ENCODE measurements around the gene TRRAP.

Gene TRRAP

DNA sequence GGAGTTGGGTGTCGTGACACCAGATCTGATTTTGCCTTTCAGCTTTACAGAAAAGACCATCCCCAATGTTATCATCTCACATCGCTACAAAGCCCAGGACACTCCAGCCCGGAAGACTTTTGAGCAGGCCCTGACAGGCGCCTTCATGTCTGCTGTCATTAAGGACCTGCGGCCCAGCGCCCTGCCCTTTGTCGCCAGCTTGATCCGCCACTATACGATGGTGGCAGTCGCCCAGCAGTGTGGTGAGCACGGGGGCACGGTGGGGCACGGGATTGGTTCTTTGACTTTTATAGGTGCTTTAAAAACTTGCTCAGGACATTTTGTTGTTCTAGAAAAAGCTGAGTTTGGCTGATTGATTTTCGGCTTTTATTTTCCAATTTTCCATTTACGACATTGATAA, 48.8 kb downstream of the TRRAP start:
- Mint-ChIP-seq H3K27me3 (ENCODE audit: low read depth) (no peaks in the 10 kb centered on the region), H3K27ac (no peak overlapping the region), H3K4me3 (no peak overlapping the region), H3K36me3 (ENCODE audit: low read depth) (peaks cover 76% of the 10 kb centered on the region), H3K9me3 (no peaks in the 10 kb centered on the region), H3K4me1 (no peaks in the 10 kb centered on the region)
- TF ChIP-seq, protein P1, sequence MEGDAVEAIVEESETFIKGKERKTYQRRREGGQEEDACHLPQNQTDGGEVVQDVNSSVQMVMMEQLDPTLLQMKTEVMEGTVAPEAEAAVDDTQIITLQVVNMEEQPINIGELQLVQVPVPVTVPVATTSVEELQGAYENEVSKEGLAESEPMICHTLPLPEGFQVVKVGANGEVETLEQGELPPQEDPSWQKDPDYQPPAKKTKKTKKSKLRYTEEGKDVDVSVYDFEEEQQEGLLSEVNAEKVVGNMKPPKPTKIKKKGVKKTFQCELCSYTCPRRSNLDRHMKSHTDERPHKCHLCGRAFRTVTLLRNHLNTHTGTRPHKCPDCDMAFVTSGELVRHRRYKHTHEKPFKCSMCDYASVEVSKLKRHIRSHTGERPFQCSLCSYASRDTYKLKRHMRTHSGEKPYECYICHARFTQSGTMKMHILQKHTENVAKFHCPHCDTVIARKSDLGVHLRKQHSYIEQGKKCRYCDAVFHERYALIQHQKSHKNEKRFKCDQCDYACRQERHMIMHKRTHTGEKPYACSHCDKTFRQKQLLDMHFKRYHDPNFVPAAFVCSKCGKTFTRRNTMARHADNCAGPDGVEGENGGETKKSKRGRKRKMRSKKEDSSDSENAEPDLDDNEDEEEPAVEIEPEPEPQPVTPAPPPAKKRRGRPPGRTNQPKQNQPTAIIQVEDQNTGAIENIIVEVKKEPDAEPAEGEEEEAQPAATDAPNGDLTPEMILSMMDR (IDR thresholded peaks at IDR 0.05; ENCODE audit: unreplicated experiment in 3 of 3) = no peak

DNA sequence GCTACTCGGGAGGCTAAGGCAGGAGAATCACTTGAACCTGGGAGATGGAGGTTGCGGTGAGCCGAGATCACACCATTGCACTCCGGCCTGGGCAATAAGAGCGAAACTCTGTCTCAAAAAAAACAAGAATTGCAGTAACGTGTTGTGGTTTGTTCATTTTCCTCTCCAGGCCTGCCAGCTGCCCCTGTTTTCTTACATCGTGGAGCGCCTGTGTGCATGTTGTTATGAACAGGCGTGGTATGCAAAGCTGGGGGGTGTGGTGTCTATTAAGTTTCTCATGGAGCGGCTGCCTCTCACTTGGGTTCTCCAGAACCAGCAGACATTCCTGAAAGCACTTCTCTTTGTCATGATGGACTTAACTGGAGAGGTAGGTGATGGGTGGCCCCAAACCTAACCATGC, 52.1 kb downstream of the TRRAP start:
- H3K27ac Mint-ChIP-seq = no peak overlapping the region
- H3K27me3 Mint-ChIP-seq (ENCODE audit: low read depth) = no peaks in the 10 kb centered on the region
- H3K36me3 Mint-ChIP-seq (ENCODE audit: low read depth) = peaks cover 74% of the 10 kb centered on the region

DNA sequence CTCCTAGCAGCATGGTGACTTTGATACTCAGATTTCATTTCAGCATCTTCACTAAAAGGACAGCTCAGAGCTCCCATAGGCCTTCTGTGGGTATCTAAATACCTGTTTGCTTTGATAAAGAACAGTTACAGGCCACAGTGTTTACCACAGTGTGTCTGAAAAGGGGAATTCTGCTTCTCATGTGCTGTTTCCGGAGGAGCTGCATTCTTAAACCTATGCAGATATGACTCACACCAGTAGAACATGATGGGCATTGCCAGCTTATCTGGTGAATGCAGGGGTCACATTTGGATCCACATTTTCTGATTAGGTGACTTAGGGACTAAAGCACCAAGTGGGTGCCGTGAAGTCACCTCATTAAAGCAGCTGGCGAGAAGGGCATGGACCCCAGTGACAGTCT, 52.6 kb downstream of the TRRAP start:
- H3K27ac Mint-ChIP-seq = no peak overlapping the region
- H3K36me3 Mint-ChIP-seq (ENCODE audit: low read depth) = peaks cover 74% of the 10 kb centered on the region
- H3K9me3 Mint-ChIP-seq = no peaks in the 10 kb centered on the region
- TF ChIP-seq, protein P1 (IDR thresholded peaks at IDR 0.05; ENCODE audit: unreplicated experiment in 3 of 3) = no peak
- peaks cover 17% of the 10 kb centered on the region for H3K4me1 Mint-ChIP-seq
- H3K27me3 Mint-ChIP-seq (ENCODE audit: low read depth) = no peaks in the 10 kb centered on the region
- H3K4me3 Mint-ChIP-seq = no peak overlapping the region

More for the DNA sequence above, 52.1 kb downstream of the TRRAP start:
- Mint-ChIP-seq H3K9me3 (no peaks in the 10 kb centered on the region), H3K4me1 (peaks cover 12% of the 10 kb centered on the region), H3K4me3 (no peak overlapping the region)
- TF ChIP-seq, protein P1 (IDR thresholded peaks at IDR 0.05; ENCODE audit: unreplicated experiment in 3 of 3) = no peak

DNA sequence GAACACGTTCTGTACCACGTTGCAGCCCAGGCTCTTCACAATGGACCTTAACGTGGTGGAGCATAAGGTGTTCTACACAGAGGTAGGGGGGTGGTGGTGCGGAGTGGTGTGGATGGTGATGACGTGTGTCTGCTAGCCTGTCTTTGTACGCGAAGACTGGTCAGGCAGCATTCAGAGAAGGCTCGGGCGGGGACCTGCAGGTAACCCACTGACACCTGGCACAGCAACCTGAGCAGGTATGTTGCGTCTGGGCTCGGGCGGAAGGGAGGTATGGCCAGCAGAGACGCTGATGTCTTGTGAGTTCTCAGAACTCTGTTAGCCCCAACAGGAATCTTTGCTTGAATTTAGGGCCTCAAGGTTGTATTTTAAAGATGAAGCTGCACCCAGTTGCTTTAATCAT, 55.0 kb downstream of the TRRAP start:
- H3K9me3 Mint-ChIP-seq = no peaks in the 10 kb centered on the region
- H3K36me3 Mint-ChIP-seq (ENCODE audit: low read depth) = peaks cover 70% of the 10 kb centered on the region
- H3K27ac Mint-ChIP-seq = no peak overlapping the region
- no peak overlapping the region for H3K4me3 Mint-ChIP-seq
- peaks cover 23% of the 10 kb centered on the region for H3K4me1 Mint-ChIP-seq
- H3K27me3 Mint-ChIP-seq (ENCODE audit: low read depth) = no peaks in the 10 kb centered on the region
- TF ChIP-seq, protein P1 (IDR thresholded peaks at IDR 0.05; ENCODE audit: unreplicated experiment in 3 of 3) = no peak

DNA sequence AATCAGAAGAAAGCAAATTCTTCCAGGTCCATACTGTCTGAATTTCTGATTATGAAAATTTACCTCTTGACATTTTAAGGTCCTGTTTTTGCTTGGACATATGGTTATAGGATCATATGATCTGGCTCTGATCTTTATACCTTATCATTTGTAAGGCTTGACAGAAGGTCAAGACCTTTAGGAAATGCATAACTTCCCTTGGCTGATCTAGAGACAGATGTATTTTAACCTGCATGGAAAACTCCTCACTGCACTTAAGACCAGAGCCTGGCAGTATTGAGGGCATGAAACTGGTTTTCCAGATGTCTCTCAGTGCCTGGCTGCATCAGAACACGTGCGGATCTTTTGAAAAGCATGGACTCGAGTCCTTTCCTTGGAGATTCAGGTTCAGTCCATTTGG, 55.9 kb downstream of the TRRAP start:
- peak overlapping the region in 2 of 3 experiments; percentile 22 to 54 for H3K27ac Mint-ChIP-seq
- peaks cover 77% of the 10 kb centered on the region for H3K36me3 Mint-ChIP-seq (ENCODE audit: low read depth)
- no peak overlapping the region for H3K4me3 Mint-ChIP-seq
- no peaks in the 10 kb centered on the region for H3K27me3 Mint-ChIP-seq (ENCODE audit: low read depth)
- H3K4me1 Mint-ChIP-seq = peaks cover 23% of the 10 kb centered on the region
- H3K9me3 Mint-ChIP-seq = no peaks in the 10 kb centered on the region
- TF ChIP-seq, protein P1 (IDR thresholded peaks at IDR 0.05; ENCODE audit: unreplicated experiment in 3 of 3) = no peak

DNA sequence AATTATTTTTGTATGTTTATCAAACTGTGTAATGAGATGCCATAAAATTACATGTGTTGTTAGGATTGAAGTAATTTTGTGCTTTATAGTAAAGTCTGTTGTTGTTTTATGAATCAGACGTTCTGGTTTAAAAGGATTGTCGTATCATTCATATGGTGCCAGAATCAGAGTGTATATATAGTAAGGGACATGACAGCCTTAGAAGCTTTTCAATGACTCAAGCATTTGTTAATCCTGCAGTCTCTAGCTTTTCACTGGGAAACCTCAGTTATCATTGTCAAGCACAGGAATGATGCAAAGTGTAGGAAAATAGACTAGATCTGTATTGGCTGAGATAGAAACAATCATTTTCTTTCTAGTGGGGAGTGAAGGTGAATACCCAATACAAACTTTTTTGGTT, 57.5 kb downstream of the TRRAP start:
- Mint-ChIP-seq H3K4me3 (peak overlapping the region in 1 of 3 experiments; percentile 11), H3K36me3 (ENCODE audit: low read depth) (peaks cover 74% of the 10 kb centered on the region), H3K27me3 (ENCODE audit: low read depth) (no peaks in the 10 kb centered on the region), H3K9me3 (no peaks in the 10 kb centered on the region), H3K27ac (peak overlapping the region in 2 of 3 experiments; percentile 42 to 54), H3K4me1 (peaks cover 29% of the 10 kb centered on the region)
- TF ChIP-seq, protein P1 (IDR thresholded peaks at IDR 0.05; ENCODE audit: unreplicated experiment in 3 of 3) = no peak

Data from nephron (organoid).